GM19043 (cell line): Measurements from ENCODE around the gene COL4A4.
"Not testable (repeated sequence)": the region's sequence is repeated elsewhere in the genome, so short reads cannot be mapped to it uniquely, and the experiment has no call there.

Experiments
- ATAC-seq: cut with Tn5 transposase; IDR thresholded peaks from one replicate; pipeline ENCODE4 v1.9.1; 2021; ENCODE audit warnings: low read depth; ENCODE audit not compliant: unreplicated experiment

COL4A4 gene

DNA sequence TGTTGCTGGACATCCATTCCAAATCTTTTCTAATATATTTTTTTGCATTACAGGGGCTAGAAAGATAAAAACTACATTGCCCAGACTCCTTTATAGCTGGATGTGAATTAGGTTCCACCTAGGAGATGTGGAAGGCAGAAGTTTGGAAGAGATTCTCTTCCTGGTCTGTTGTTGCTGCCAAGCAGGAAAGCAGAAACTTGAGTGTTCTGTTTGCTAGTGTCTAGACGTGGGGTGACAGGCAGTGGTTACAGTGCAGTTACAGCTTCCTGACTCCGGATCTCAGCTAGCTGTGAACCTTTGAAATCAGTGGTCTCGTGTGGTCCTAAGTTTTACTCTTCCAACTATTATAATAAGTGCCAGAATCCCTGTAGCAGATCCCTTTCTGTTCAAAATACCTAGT is 46.2 kb downstream of the COL4A4 start:
- no peak for ATAC-seq

- no peak for ATAC-seq
These were observed 47.0 kb downstream of the COL4A4 start for GRCh38 chr2:227117027-227117426.

- no peak for ATAC-seq
These were observed 48.2 kb downstream of the COL4A4 start for GRCh38 chr2:227115761-227116160.

GRCh38 chr2:227106845-227107759 is 56.9 kb downstream of the COL4A4 start:
- ATAC-seq, result no peak

GRCh38 chr2:227103583-227103982 is 60.4 kb downstream of the COL4A4 start:
- ATAC-seq, result no peak

- ATAC-seq, result no peak
These were observed 64.7 kb downstream of the COL4A4 start for GRCh38 chr2:227099340-227099739.

GRCh38 chr2:227098162-227098515 is 65.9 kb downstream of the COL4A4 start:
- no peak for ATAC-seq

DNA sequence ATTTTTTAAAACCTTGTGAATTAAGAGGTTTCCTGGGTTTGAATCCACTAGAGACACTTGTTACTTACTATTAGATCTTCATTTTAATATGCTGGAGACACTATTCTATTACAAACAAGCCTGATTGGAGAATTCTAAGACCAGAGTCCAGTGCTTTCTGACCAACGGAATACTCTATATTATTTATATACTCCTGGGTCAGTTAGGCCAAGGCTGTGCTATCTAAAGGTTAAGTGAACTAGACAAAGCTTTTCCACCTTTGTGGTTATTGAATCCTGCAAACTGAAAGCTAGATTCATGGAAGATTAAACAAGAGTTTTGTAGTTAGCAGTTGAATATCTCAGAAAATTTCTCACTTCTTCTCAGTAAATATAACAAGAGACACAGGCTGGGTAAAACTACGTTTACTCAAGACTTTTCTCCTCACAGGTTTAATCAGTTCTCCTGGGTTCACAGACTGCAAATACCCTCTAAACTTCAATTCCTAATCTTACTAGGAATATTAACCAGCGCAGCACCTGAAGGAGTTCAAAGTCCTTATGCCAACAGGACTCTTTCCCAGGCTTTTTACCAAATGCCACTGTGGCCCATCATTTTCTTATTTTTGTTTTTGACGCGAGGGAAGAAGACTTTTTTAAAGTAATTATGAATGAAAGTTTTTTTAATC is 66.4 kb downstream of the COL4A4 start:
- ATAC-seq, result no peak

- ATAC-seq, result no peak
These were observed 68.7 kb downstream of the COL4A4 start for GRCh38 chr2:227095346-227095745.

- peak; percentile 91 for ATAC-seq
These were observed 81.7 kb downstream of the COL4A4 start for GRCh38 chr2:227082286-227082685.

DNA sequence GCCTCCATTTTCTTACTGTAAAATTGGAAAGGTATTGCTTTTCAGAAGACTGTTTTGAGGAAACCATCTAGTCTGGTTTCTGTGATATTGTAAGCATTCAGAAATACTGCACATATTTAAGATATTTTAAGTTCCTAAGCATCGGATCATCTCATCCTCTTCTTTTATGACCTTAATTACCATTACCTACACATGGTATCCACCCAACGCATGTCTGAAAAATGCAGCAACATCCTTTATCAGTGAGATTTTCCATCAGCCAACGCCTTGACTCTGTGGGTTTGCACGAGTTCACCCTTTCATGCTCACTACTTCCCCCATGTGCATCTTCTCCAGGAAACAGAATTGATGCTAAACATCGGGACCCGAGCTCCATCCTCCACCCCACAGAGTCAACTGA is 84.3 kb downstream of the COL4A4 start:
- no peak for ATAC-seq

- ATAC-seq, result not testable (repeated sequence)
These were observed 98.9 kb downstream of the COL4A4 start for GRCh38 chr2:227065065-227065464.

DNA sequence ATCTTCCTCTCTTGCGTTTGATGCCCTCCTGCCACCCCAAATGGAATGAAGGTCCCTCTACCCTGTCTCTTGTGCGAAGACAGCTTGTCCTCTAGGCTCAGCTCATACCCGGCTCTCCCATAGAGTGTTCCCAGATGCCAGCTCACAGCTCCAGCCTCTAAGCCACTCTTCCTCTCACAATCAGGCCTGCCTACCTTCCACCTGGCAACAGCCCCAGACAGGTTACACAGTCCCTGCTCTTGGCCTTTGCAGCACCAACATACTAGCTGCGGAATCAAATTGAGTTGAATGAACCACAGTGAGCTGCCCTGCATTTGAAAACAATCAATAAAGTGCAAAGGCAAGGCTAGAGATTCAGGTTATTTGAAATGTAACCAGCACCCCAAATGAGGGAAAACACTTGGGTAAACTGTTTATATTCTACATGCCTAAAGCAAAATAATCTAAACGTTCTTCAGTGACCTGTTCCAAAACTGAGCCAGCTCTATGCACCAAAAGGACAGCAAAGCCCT is 105.1 kb downstream of the COL4A4 start:
- ATAC-seq, result no peak

- no peak for ATAC-seq
These were observed 106.1 kb downstream of the COL4A4 start for GRCh38 chr2:227057743-227058447.

DNA sequence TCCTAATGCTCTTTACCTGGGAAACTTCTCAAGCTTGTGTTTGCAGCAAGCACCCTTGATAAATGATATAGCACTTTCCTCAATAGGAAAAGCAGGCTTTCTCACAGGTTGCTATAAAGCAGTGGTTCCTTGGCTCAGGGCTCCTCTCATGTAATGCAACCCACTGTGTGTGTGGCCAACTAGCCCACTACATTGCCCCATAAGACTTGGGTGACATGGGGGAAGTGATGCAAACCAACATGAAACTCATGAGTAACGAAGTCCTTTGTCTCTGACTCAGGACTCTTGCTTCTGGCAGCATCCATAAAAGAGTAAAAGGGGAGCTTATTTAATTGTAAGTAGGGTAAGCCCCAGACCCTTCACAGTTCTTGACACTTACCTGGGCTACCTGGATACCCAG is 106.9 kb downstream of the COL4A4 start:
- ATAC-seq, result no peak

- no peak for ATAC-seq
These were observed 110.0 kb downstream of the COL4A4 start for GRCh38 chr2:227054006-227054405.

DNA sequence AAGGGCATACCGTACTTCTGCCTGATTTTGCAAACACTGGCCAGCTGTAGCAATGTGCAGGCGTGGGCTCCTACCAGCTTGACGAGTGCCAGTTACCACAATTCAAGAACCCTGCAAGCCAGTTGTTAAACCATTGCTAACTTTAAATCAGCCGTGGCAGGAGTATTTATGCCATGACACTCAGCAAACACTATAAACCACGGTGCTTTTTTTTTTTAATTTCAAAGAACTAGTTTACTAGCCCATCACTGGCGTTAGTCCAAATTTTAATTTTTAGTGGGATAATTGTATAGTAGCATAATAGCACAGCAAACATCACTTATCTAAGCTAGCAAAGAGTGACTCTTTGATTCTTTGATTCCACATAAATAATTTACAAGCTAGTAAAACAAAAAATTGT is 111.1 kb downstream of the COL4A4 start:
- no peak for ATAC-seq

DNA sequence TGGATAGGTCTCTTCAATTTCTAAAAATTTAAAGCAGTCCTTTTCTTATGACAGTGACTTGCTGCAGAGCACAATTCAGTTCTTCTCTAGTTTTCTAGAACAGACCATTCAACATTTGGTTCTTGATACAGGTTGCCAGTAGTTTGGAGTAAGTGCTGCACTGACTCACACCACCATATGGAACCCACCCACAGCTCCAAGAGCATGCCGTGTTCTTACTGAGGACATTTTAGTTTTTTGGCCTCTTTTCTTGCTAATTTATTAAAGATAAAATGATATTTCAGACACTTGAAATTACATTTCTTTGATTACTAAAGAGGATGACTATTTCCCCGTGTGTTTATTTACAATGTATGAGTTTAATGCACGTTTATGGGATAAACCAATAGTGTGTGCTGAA is 120.0 kb downstream of the COL4A4 start:
- no peak for ATAC-seq

DNA sequence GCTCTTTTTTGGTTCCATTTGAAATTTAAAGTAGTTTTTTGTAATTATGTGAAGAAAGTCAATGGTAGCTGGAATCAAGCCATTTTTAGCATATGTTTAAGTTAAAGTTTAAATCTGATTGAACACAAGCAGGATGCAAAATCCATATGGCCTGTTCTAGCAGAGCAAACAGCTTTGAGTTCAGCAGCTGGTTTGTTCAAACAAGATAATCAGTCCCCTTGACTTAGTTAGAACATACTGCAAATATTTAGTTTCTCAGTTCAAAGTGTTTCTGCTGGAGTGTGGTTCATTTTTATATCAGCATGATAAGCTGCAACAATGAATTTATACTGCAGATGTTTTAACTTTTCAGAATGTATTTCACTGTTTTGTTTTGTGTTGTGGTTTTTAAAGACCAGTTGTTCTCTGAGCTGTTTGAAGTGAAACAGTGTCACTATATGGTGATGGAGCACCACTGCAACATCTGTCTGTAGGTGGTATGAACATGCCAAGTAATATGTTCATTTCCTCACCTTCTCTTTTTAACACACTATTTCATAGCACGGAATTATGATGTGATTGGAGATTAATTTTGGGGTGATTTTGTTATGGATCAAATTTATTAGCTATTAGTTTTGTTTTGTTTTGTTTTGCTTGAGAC is 125.3 kb downstream of the COL4A4 start:
- ATAC-seq, result no peak

- ATAC-seq, result no peak
These were observed 127.5 kb downstream of the COL4A4 start for GRCh38 chr2:227036527-227036926.
